Fibroblast of lung (primary cell): Measurements from ENCODE around the gene BTBD9. TPM values are rescaled to one million over a fixed set of nuclear protein-coding genes. Genes with fewer than 3 reads are reported as not detected.

Source experiments
- DNase-seq, 2 donors: peaks; one replicate each; pipeline versions ENCODE4 v3.0.0 to v3.0.0-alpha.2; 2010; ENCODE audit warnings: low read depth in 2 of 2
- H2AFZ ChIP-seq: 2 replicates; pipeline ENCODE4 v1.5.1; 2012; ENCODE audit warnings: low read length, control low read depth, inconsistent platforms
- H3K27ac ChIP-seq: 2 replicates; pipeline ENCODE4 v1.5.1; 2011; ENCODE audit warnings: low read length, control low read depth; ENCODE audit not compliant: insufficient read depth
- H3K27me3 ChIP-seq: 2 replicates; pipeline ENCODE4 v1.5.1; 2011; ENCODE audit warnings: mild to moderate bottlenecking, low read length; ENCODE audit not compliant: control insufficient read depth, insufficient read depth
- H3K36me3 ChIP-seq: 2 replicates; pipeline ENCODE4 v1.5.1; 2011; ENCODE audit warnings: low read length; ENCODE audit not compliant: control insufficient read depth, insufficient read depth
- H3K4me1 ChIP-seq: 2 replicates; pipeline ENCODE4 v1.5.1; 2011; ENCODE audit warnings: low read length; ENCODE audit not compliant: control insufficient read depth, insufficient read depth; ENCODE audit errors: extremely low read depth
- H3K4me2 ChIP-seq: 2 replicates; pipeline ENCODE4 v1.5.1; 2011; ENCODE audit warnings: low read length, control low read depth; ENCODE audit not compliant: insufficient read depth; ENCODE audit errors: extremely low read depth
- H3K4me3 ChIP-seq, 4 experiments: fragments of 200-600 bp in 1 of 4; sonication (generic) in 1 of 4; replicated peaks in 1 of 4; 2 replicates each; pipeline ENCODE4 v1.5.1; 2011 to 2016; ENCODE audit warnings: low read length in 4 of 4, low read depth in 3 of 4, mild to moderate bottlenecking in 3 of 4, control low read depth in 2 of 4, inconsistent platforms in 1 of 4, mixed read lengths in 1 of 4; ENCODE audit not compliant: insufficient read depth in 1 of 4; ENCODE audit errors: control extremely low read depth in 1 of 4
- H3K79me2 ChIP-seq: 2 replicates; pipeline ENCODE4 v1.5.1; 2012; ENCODE audit warnings: mild to moderate bottlenecking, low read length, inconsistent platforms; ENCODE audit not compliant: control insufficient read depth, insufficient read depth
- H3K9ac ChIP-seq: 2 replicates; pipeline ENCODE4 v1.5.1; 2011; ENCODE audit warnings: mild to moderate bottlenecking, low read length, control low read depth; ENCODE audit not compliant: insufficient read depth
- H3K9me3 ChIP-seq: 2 replicates; pipeline ENCODE4 v1.5.1; 2012; ENCODE audit warnings: low read depth, low read length; ENCODE audit not compliant: control insufficient read depth, insufficient read depth
- H4K20me1 ChIP-seq: 2 replicates; pipeline ENCODE4 v1.5.1; 2011; ENCODE audit warnings: low read length; ENCODE audit not compliant: control insufficient read depth, insufficient read depth; ENCODE audit errors: extremely low read depth
- EZH2 ChIP-seq: IDR thresholded peaks from 2 replicates; pipeline ENCODE4 v1.5.1; 2012; ENCODE audit warnings: low read length, control low read depth, mild to moderate bottlenecking; ENCODE audit errors: missing control alignments
- polyA plus RNA-seq, 2 donors: library from polyadenylated mRNA; depleted of rRNA in 1 of 2; stranded (reverse) in 1 of 2; unstranded in 1 of 2; fragments of >200 nt; gene quantifications; 2 replicates each; pipeline ENCODE4 v1.2.1, GENCODE V29; 2011 to 2012; ENCODE audit warnings: missing spikeins in 1 of 2
- total RNA-seq: library from RNA; depleted of rRNA; stranded (reverse); fragments of >200 nt; gene quantifications from 2 replicates; pipeline ENCODE4 v1.2.1, GENCODE V29; 2014
- TF ChIP-seq, protein P1 (sequence below), 2 donors: IDR thresholded peaks in 1 of 2; conservative IDR thresholded peaks in 1 of 2; 1 replicate in 1 of 2; 2 replicates in 1 of 2; pipeline ENCODE4 v1.5.1; 2011 to 2012; ENCODE audit warnings: low read length in 2 of 2, control low read depth in 1 of 2, inconsistent platforms in 1 of 2, low read depth in 1 of 2, mild to moderate bottlenecking in 1 of 2

BTBD9 gene
- total and polyA plus RNA-seq, 2 donors (not counting 1 experiment from before 2014, with no cell fraction given): 7.7 to 13.4 TPM

- Histone ChIP-seq H3K4me3 (no peak overlapping the region), H3K9ac (no peak overlapping the region), H3K79me2 (no peaks in the 10 kb centered on the region), H3K4me2 (no peak overlapping the region), H3K27me3 (no peaks in the 10 kb centered on the region), H4K20me1 (no peaks in the 10 kb centered on the region), H3K36me3 (no peaks in the 10 kb centered on the region), H2AFZ (no peak overlapping the region), H3K9me3 (no peaks in the 10 kb centered on the region), H3K27ac (no peak overlapping the region), H3K4me1 (no peaks in the 10 kb centered on the region)
- TF ChIP-seq, protein P1, sequence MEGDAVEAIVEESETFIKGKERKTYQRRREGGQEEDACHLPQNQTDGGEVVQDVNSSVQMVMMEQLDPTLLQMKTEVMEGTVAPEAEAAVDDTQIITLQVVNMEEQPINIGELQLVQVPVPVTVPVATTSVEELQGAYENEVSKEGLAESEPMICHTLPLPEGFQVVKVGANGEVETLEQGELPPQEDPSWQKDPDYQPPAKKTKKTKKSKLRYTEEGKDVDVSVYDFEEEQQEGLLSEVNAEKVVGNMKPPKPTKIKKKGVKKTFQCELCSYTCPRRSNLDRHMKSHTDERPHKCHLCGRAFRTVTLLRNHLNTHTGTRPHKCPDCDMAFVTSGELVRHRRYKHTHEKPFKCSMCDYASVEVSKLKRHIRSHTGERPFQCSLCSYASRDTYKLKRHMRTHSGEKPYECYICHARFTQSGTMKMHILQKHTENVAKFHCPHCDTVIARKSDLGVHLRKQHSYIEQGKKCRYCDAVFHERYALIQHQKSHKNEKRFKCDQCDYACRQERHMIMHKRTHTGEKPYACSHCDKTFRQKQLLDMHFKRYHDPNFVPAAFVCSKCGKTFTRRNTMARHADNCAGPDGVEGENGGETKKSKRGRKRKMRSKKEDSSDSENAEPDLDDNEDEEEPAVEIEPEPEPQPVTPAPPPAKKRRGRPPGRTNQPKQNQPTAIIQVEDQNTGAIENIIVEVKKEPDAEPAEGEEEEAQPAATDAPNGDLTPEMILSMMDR (conservative IDR thresholded peaks at IDR 0.05 in 1 of 2, IDR thresholded peaks at IDR 0.05 in 1 of 2; ENCODE audit: low read depth in 1 of 2, low read length in 2 of 2): no peak
- TF ChIP-seq EZH2: no peak
- no peak for DNase-seq
Measured at GRCh38 chr6:38194282-38194572, 445.5 kb downstream of the BTBD9 start.

GRCh38 chr6:38193481-38194281 lies 446.0 kb downstream of the BTBD9 start:
- H3K9ac ChIP-seq: no peak overlapping the region
- H3K36me3 ChIP-seq: no peaks in the 10 kb centered on the region
- H3K79me2 ChIP-seq: no peaks in the 10 kb centered on the region
- no peaks in the 10 kb centered on the region for H3K9me3 ChIP-seq
- no peaks in the 10 kb centered on the region for H4K20me1 ChIP-seq
- H3K4me2 ChIP-seq: no peak overlapping the region
- H3K4me1 ChIP-seq: no peaks in the 10 kb centered on the region
- no peaks in the 10 kb centered on the region for H3K27me3 ChIP-seq
- H3K4me3 ChIP-seq: no peak overlapping the region
- no peak for TF ChIP-seq EZH2
- TF ChIP-seq, protein P1 (conservative IDR thresholded peaks at IDR 0.05 in 1 of 2, IDR thresholded peaks at IDR 0.05 in 1 of 2; ENCODE audit: low read depth in 1 of 2, low read length in 2 of 2): no peak
- no peak overlapping the region for H3K27ac ChIP-seq
- H2AFZ ChIP-seq: no peak overlapping the region
- DNase-seq: no peak

GRCh38 chr6:38193051-38193450 lies 446.7 kb downstream of the BTBD9 start:
- no peaks in the 10 kb centered on the region for H3K9me3 ChIP-seq
- TF ChIP-seq, protein P1 (conservative IDR thresholded peaks at IDR 0.05 in 1 of 2, IDR thresholded peaks at IDR 0.05 in 1 of 2; ENCODE audit: low read depth in 1 of 2, low read length in 2 of 2): no peak
- TF ChIP-seq EZH2: no peak
- DNase-seq: no peak

More at GRCh38 chr6:38193051-38193450, 446.7 kb downstream of the BTBD9 start:
- Histone ChIP-seq H3K27me3 (no peaks in the 10 kb centered on the region), H3K4me3 (no peak overlapping the region), H3K27ac (no peak overlapping the region), H2AFZ (no peak overlapping the region), H3K4me2 (no peak overlapping the region), H3K36me3 (no peaks in the 10 kb centered on the region), H4K20me1 (no peaks in the 10 kb centered on the region), H3K4me1 (no peaks in the 10 kb centered on the region), H3K9ac (no peak overlapping the region), H3K79me2 (no peaks in the 10 kb centered on the region)
